GM13976 (cell line): ENCODE data around the gene HS3ST2.
A peak's percentile ranks its signal among the peaks of the same experiment; 100 is the strongest.

ENCODE experiments used
- DNase-seq: peaks from one replicate; pipeline ENCODE4 v3.0.0; 2012; ENCODE audit warnings: low spot score
- in situ Hi-C: fragments of 300-500 bp; cut with MboI; formaldehyde crosslinking; loops from one replicate; pipeline ENCODE4 v1.12.0; 2022; ENCODE audit warnings: low sequenced_read_pairs, mixed read lengths, inconsistent platforms; ENCODE audit not compliant: unreplicated experiment
- TF ChIP-seq, protein P1 (sequence below): IDR thresholded peaks from 2 replicates; pipeline ENCODE4 v1.5.1; 2012; ENCODE audit warnings: borderline replicate concordance, mild to moderate bottlenecking; ENCODE audit not compliant: insufficient read depth; ENCODE audit errors: extremely low read depth, missing control alignments, control extremely low read depth

Gene HS3ST2

DNA sequence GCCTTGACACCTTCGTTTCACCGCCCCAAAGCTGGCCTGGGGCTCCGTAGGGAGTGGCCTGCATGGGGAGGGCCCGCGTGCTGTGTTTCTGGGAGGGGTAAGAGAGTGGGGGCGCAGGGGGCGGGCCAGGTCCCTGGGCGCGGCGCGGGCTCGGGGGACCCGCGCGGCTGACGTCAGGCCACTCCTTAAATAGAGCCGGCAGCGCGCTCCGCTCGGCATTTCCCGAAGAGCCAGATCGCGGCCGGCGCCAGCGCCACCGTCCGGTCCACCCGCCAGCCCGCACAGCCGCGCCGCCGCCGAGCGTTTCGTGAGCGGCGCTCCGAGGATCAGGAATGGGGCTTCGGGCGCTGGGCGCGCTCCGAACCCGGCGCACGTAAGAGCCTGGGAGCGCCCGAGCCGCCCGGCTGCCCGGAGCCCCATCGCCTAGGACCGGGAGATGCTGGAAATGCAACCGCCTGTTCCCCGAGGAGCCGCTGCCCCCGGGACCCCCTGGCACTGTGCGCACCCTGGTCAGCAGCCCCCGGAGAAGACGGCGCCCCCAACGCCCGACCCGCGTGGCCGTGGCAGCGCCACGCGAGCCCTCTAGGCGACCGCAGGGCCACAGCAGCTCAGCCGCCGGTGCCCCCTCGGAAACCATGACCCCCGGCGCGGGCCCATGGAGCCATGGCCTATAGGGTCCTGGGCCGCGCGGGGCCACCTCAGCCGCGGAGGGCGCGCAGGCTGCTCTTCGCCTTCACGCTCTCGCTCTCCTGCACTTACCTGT lies at the start of gene HS3ST2:
TSS of gene HS3ST2 (plus strand) at position 215 of the 763 bp plus-strand sequence. CDS start at position 664, 449 bp downstream.
- TF ChIP-seq, protein P1, sequence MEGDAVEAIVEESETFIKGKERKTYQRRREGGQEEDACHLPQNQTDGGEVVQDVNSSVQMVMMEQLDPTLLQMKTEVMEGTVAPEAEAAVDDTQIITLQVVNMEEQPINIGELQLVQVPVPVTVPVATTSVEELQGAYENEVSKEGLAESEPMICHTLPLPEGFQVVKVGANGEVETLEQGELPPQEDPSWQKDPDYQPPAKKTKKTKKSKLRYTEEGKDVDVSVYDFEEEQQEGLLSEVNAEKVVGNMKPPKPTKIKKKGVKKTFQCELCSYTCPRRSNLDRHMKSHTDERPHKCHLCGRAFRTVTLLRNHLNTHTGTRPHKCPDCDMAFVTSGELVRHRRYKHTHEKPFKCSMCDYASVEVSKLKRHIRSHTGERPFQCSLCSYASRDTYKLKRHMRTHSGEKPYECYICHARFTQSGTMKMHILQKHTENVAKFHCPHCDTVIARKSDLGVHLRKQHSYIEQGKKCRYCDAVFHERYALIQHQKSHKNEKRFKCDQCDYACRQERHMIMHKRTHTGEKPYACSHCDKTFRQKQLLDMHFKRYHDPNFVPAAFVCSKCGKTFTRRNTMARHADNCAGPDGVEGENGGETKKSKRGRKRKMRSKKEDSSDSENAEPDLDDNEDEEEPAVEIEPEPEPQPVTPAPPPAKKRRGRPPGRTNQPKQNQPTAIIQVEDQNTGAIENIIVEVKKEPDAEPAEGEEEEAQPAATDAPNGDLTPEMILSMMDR: no peak
- in situ Hi-C loops: no loop called here
- peak; percentile 21 for DNase-seq

DNA sequence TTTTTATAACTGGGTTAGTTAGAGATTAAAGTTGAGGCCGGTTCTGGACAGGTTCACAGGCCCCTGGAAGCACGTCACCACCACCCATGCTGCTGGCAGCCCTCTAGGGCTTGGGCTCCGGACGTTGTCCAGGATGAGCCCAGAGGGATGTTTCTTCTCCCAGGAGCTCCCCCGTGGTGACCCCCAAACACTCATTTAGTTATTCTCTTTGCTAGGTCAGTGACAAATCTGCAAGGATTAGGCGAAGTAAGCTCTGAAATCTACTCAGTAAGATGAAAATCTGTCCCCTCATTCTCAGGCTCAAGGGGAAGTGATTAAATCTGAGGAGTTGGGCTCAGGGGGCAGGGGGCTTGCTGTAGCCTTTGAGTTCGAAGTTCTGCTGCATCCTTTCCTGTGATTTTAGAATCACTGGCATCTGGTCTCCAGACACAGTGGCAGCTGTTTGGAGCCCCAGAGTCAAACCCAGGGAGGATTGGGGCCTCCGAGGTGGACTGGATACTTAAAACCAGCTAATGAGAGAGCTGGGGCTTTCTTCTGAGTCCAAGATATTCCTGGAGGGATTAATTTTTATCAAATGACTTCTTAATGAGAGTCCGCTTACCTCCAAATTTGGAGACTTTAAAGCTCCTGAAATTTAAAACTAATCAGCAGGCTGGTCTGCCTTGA lies 49.2 kb upstream of the HS3ST2 start:
- in situ Hi-C loops: no loop called here
- TF ChIP-seq, protein P1: no peak
- DNase-seq: no peak

DNA sequence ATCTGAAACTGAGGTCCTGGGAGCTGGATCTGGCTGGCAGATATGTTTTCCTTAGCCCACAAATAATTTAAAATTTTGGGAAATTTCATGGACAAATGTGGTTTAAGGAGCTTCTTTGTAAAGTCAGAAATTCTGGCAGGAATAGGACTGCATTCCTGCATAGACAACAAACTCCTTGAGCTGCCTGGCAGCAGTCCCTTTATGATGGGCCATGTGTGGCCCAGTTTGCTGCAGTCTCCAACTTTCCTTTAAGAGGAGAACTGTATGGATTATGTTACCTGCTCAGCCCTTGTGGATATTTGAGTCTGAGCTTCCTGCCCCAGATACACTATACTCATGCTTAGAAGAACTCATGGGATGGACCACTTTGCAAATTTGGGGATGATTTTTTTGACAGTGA lies 48.5 kb upstream of the HS3ST2 start:
- in situ Hi-C loops: no loop called here
- no peak for DNase-seq
- TF ChIP-seq, protein P1: no peak

DNA sequence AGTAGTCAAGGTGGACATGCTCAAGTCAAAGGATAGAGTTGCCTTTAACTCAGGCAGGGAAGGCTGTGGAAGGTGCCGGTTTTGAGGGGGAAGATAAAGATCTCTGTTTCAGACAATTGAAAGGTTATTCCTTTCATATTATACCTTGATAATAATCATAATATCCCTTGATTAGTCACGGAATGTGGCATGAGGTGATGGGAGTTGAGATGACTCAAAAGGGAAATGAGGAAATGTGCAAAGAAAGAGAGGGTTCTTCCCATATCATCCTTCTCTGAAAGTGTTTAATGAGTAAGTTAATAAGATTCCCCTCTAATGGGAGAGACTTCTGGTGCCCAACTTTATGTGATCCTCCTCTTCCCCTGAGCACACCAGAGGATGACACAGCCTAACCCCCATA lies 43.1 kb upstream of the HS3ST2 start:
- in situ Hi-C loops: no loop called here
- DNase-seq: no peak
- TF ChIP-seq, protein P1: no peak

DNA sequence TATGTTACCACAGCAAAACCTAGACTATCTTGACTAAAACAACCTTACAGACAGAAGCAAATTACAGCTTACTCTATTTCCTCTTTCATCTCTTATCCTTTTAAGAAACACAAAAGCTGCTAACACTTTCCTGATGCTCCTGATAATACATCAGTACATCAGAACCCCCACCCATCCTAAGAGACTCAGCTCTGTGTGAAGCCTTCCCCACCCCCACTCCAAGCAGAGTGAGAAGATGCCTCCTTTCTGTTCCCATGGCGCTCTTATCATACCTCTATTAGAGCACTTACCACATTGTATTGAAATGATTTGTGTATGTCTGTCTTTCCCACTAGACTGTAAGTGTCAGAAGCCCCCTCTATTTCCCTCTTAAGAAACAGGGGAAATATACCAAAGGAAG lies 42.4 kb upstream of the HS3ST2 start:
- no peak for DNase-seq
- TF ChIP-seq, protein P1: no peak
- in situ Hi-C loops: no loop called here

DNA sequence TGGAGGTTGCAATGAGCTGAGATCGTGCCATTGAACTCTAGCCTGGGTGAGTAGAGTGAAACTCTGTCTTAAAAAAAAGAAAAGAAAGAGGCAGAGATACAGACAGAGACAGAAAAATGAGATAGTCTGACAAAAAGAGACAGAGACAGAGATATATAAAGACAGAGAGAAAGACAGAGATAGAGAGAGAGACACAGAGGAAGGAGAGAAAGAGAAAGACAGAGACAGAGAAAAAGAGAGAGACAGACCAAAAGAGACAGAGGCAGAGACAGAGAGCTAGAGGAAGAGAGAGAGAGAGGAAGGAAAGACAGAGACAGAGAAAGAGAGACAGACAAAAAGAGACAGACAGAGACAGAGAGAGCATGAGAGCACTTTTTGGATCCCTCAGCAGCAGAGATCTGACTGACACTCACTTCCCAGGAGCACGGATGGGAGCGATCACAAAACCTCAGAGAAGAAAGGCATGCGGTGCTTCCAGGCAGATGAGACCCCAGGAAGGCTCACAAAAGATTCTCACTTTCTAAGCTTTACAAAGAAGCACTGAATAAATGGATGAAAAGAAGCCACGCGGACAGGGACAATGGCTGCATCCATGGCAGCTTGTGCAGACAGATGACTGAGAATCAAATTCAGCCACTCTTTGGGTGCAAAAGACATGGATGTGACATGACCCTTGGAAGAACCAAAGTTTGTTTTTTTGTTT lies 38.6 kb upstream of the HS3ST2 start:
- in situ Hi-C loops: no loop called here
- TF ChIP-seq, protein P1: no peak
- DNase-seq: no peak
